Hematopoietic multipotent progenitor cell treated with erythropoietin and hydrocortisone succinate and interleukin-3 and kit ligand, for 4 days (in vitro differentiated cells): ENCODE data around the gene SLC11A2.
"Not testable (repeated sequence)": the region's sequence is repeated elsewhere in the genome, so short reads cannot be mapped to it uniquely, and the experiment has no call there.

Source experiments
- DNase-seq: peaks from one replicate; pipeline ENCODE4 v3.0.0-alpha.2; 2015

The SLC11A2 gene

DNA sequence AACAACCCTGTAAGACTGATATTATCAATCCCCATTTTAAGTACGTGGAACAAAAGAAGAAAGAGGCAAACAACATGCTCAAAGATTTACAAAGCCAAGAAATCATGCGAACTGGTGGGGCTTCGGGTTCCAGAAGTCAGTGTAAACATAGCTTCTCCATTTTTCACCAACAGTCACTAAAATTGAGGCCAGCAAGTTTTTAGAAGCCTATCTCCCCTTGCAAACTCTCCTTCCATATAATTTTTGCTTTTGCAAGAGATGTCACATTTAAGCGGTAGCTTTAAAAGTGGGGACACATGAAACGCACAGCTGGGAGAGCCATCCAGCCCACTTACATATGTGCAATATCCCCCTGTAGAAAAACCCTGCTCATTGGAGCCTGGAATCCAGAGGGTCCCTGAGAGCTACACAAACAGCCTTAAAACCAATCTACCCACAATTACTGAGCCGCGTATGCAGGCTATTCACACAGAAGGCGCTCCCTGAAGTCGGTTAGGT is 797 bp downstream of the SLC11A2 start:
- DNase-seq, result no peak

DNA sequence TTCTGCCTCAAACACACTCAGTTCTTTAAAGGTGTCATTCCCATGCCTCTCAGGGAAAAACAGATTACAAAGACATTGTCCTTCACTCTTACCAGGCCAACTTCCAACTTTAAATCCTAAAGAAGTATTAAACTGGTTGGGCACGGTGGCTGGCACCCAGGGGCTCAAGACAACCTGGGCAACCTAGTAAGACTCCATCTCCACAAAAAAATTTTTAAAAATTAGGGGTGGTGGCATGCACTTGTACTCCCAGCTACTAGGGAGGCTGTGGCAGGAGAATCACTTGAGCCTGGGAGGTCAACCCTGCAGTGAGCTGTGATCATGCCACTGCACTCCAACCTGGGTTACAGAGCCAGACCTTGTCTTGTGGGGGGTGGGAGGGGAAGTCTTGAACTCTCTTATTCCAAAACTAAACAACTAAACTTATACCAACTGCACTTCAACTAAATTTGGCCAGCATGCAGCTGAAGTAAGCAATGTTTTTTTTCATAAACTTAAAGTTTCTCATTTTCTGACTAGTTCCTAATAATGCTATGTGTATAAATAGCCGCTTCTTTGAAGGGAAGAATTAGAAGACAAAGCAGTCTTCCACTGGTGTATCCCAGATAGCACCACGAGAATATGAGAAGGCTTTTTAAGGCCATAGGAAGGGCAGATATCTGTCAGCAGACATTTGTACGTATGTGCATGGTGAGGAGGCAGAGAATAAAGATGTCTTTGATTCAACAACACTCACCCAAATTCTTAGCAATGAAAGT is 2.4 kb downstream of the SLC11A2 start:
- DNase-seq, result no peak

GRCh38 chr12:51021694-51022093 is 4.5 kb downstream of the SLC11A2 start:
- peak; percentile 83 for DNase-seq

- DNase-seq, result peak; percentile 94
Measured at GRCh38 chr12:51020448-51021182, 5.6 kb downstream of the SLC11A2 start.

DNA sequence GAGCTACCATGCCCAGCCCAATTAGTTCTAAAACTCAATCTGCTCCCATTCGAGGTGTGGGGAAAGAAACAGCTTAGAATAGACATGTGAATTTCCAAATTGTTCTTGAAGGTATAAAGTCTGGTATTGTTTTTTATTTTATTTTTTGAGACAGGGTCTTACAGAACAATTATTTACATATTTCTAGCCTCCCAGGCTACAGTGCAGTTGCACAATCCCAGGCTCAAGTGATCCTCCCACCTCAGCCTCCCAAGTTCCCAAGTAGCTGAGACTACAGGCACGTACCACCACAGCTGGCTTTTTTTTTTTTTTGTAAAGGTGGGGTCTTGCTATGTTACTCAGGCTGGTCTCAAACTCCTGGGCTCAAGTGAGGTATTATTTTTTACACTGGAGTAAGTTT is 6.3 kb downstream of the SLC11A2 start:
- DNase-seq, result no peak

- DNase-seq, result no peak
Measured at GRCh38 chr12:51018956-51019355, 7.2 kb downstream of the SLC11A2 start.

DNA sequence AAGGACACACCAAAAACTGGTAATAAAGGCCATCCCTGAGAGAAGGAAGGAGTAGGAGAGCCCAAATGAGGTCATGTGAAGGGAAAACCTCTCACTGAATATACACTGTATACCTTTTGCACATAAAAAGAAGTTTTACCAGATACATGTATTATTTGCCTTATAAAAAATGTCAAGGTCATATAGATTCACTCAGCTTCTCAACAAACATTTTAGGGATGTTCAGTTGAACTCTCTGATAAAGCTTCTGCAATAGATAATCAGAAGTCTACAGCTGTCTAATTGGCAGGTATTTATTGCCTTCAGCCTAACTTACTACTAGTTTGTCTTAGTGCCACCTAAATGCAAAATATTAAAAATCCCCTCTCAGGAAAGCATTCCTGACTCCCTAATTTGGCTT is 8.7 kb downstream of the SLC11A2 start:
- peak; percentile 48 for DNase-seq

GRCh38 chr12:51014467-51014866 is 11.7 kb downstream of the SLC11A2 start:
- not testable (repeated sequence) for DNase-seq

GRCh38 chr12:51013441-51013840 is 12.7 kb downstream of the SLC11A2 start:
- no peak for DNase-seq

DNA sequence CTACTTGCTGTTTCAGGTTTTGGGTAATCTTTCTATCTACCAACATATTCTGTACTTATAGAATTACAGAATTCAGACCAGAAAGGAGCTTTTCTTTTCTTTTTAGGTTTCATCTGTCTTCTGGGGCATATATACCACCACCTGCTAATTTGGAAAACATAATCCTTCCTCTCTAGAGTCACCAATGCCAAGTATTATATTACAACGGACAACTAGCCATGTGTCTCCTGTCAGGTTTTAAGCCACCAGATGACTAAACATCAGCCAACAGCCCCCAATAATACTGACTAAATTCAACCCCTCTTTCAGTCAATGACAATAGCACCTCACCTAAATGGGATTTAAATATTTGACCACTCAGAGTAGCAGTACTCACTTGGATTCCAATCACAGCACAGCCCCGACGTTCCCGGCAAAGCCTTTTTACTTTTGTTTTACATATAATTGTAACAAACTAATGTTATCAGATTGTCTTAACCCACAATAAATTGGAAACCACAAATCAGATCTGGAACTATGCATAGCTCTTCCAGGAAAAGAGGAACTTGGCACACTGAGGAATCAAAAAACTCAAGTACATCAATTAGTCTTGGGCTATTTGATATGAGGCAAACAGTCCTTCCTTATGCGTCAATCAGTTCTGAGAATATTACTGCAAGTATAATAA is 13.5 kb downstream of the SLC11A2 start:
- DNase-seq, result peak; percentile 86

- DNase-seq, result no peak
Measured at GRCh38 chr12:51011955-51012354, 14.2 kb downstream of the SLC11A2 start.

- peak; percentile 88 for DNase-seq
Measured at GRCh38 chr12:51009056-51009440, 17.1 kb downstream of the SLC11A2 start.

- DNase-seq, result peak; percentile 47
Measured at GRCh38 chr12:51008329-51009055, 17.7 kb downstream of the SLC11A2 start.

- DNase-seq, result no peak
Measured at GRCh38 chr12:51005671-51006070, 20.5 kb downstream of the SLC11A2 start.

- DNase-seq, result no peak
Measured at GRCh38 chr12:51005030-51005429, 21.2 kb downstream of the SLC11A2 start.

GRCh38 chr12:51004504-51004903 is 21.7 kb downstream of the SLC11A2 start:
- DNase-seq, result no peak

DNA sequence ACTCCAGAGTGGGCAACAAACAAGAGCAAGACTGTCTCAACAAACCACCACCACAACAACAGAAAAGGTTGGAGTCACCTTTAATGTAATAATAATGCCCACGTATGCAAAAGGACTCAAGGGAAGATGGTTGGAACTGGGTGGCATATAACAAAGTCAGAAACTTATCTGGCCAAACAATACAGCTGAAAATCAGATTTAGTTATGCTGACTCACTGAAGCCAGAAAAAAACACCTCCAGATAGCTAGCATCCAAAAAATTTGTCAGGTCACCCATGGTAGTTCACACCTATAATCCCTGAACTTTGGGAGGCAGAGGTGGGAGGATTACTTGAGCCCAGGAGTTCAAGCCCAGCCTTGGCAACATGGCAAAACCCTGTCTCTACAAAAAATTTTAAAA is 24.4 kb downstream of the SLC11A2 start:
- peak; percentile 22 for DNase-seq

DNA sequence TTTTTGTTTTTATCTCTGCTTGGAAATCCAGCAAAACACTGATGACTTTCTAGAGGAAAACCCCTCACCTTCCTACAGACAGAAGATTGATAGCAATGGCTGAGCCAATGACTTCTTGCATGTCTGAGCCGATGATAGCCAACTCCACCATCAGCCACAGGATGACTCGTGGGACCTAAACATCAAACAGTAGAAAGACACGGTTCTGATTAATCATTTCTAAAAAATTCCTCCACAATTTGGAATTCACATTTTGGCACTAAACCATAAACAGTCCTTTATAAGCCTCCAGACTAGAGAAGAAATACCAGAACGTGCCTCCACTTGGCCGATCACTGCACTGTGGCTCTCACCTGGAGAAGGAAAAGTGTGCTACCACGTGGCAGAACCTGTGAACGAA is 25.9 kb downstream of the SLC11A2 start:
- DNase-seq, result no peak

GRCh38 chr12:50999093-50999492 is 27.1 kb downstream of the SLC11A2 start:
- no peak for DNase-seq

DNA sequence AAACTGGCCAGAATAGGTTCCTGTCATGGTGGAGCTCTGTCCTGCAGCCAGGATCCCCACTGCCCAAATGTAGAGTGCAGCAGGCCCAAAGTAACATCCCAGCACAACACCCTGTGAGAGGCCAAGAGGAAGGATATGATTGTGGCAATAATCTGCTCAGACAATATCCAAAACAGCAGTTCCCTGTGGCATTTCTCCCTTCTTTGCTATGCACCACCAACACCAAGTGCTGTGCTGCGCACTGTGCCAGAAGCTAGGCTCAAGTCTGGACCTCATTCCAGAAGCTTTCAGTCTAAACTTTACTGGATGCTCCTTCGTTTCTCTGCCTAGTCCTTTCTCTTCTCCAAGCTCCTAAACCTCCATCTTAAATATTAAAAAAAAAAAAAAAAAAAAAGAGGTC is 33.4 kb downstream of the SLC11A2 start:
- DNase-seq, result no peak

- no peak for DNase-seq
Measured at GRCh38 chr12:50991291-50991690, 34.9 kb downstream of the SLC11A2 start.

GRCh38 chr12:50990791-50991190 is 35.4 kb downstream of the SLC11A2 start:
- DNase-seq, result no peak

- no peak for DNase-seq
Measured at GRCh38 chr12:50990147-50990727, 35.9 kb downstream of the SLC11A2 start.
